ENCODE results near the gene CPN2.

Gene CPN2

GRCh38 chr3:194357681-194358080 is 6.6 kb upstream of the CPN2 start:
- TF ChIP-seq, protein P1, sequence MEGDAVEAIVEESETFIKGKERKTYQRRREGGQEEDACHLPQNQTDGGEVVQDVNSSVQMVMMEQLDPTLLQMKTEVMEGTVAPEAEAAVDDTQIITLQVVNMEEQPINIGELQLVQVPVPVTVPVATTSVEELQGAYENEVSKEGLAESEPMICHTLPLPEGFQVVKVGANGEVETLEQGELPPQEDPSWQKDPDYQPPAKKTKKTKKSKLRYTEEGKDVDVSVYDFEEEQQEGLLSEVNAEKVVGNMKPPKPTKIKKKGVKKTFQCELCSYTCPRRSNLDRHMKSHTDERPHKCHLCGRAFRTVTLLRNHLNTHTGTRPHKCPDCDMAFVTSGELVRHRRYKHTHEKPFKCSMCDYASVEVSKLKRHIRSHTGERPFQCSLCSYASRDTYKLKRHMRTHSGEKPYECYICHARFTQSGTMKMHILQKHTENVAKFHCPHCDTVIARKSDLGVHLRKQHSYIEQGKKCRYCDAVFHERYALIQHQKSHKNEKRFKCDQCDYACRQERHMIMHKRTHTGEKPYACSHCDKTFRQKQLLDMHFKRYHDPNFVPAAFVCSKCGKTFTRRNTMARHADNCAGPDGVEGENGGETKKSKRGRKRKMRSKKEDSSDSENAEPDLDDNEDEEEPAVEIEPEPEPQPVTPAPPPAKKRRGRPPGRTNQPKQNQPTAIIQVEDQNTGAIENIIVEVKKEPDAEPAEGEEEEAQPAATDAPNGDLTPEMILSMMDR (conservative IDR thresholded peaks at IDR 0.05; ENCODE audit: low read depth, low read length), result no peak
- H3K4me3 ChIP-seq (ENCODE audit: low read length), result no peak overlapping the region
- no peak for DNase-seq (ENCODE audit: low read depth)

DNA sequence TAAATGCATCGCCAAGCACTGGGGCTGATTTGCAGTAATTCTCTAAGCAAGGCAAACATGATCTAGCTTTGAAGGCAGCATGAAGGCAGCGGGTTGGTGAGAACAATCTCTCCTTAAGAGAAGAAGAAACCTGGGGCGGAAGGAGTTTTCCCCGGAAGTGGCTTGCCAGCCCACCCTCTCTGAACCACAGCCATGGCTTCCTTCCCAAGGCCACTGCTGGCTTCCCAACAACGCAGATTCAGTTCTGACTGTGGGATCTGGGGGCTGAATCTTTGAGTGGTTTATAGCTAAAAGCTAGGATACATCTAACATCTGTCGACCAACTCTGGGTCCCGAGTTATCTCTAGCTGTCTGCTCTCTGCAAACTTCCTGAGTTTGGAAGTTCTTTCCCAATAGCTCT is 4.3 kb upstream of the CPN2 start:
- no peak overlapping the region for H3K4me3 ChIP-seq (ENCODE audit: low read length)
- DNase-seq (ENCODE audit: low read depth), result no peak
- TF ChIP-seq, protein P1 (conservative IDR thresholded peaks at IDR 0.05; ENCODE audit: low read depth, low read length), result no peak

GRCh38 chr3:194354315-194354714 is 3.2 kb upstream of the CPN2 start:
- DNase-seq (ENCODE audit: low read depth), result no peak
- TF ChIP-seq, protein P1 (conservative IDR thresholded peaks at IDR 0.05; ENCODE audit: low read depth, low read length), result no peak
- H3K4me3 ChIP-seq (ENCODE audit: low read length), result no peak overlapping the region

- TF ChIP-seq, protein P1 (conservative IDR thresholded peaks at IDR 0.05; ENCODE audit: low read depth, low read length), result no peak
Measured at GRCh38 chr3:194352667-194353246, 1.6 kb upstream of the CPN2 start.

GRCh38 chr3:194351952-194352536 is 916 bp upstream of the CPN2 start:
- TF ChIP-seq, protein P1 (conservative IDR thresholded peaks at IDR 0.05; ENCODE audit: low read depth, low read length), result no peak
- H3K4me3 ChIP-seq (ENCODE audit: low read length), result no peak overlapping the region
- DNase-seq (ENCODE audit: low read depth), result no peak

More at GRCh38 chr3:194352667-194353246, 1.6 kb upstream of the CPN2 start:
- H3K4me3 ChIP-seq (ENCODE audit: low read length), result no peak overlapping the region
- no peak for DNase-seq (ENCODE audit: low read depth)

DNA sequence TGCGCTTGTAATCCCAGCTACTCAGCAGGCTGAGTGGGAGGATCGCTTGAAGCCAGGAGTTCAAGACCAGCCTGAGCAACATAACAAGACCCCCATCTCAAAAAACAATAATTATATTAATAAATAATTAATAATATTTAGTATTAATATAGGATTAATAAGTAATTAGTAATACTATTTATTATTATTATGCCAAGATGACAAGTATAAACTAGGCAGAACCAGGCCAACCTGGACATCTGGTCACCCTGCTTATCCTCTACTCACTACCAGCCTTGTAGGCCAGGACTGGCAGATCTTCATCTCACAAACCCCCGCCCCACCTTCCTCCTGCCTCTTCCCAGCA is 429 bp downstream of the CPN2 start:
- no peak overlapping the region for H3K4me3 ChIP-seq (ENCODE audit: low read length)
- TF ChIP-seq, protein P1 (conservative IDR thresholded peaks at IDR 0.05; ENCODE audit: low read depth, low read length), result no peak
- no peak for DNase-seq (ENCODE audit: low read depth)

GRCh38 chr3:194348354-194348753 is 2.8 kb downstream of the CPN2 start:
- no peak for DNase-seq (ENCODE audit: low read depth)
- H3K4me3 ChIP-seq (ENCODE audit: low read length), result no peak overlapping the region
- TF ChIP-seq, protein P1 (conservative IDR thresholded peaks at IDR 0.05; ENCODE audit: low read depth, low read length), result no peak

All from retinal pigment epithelial cell (primary cell).